Liver (tissue), 9 donors: Measurements from ENCODE around the gene METTL2B. TPM values are rescaled to one million over a fixed set of nuclear protein-coding genes. Genes with fewer than 3 reads are reported as not detected.
"Not testable (repeated sequence)": the region's sequence is repeated elsewhere in the genome, so short reads cannot be mapped to it uniquely, and the experiment has no call there.

Experiments used
- DNase-seq: peaks from one replicate; pipeline ENCODE4 v3.0.0-alpha.2; 2017; ENCODE audit warnings: low spot score
- H3K27ac ChIP-seq, 2 donors: one replicate each; pipeline ENCODE4 v1.7.0; 2013; ENCODE audit warnings: inconsistent platforms in 2 of 2, low read length in 2 of 2, control low read depth in 1 of 2, low read depth in 1 of 2, mild to moderate bottlenecking in 1 of 2
- H3K27me3 ChIP-seq, 4 donors: one replicate each; pipeline versions ENCODE4 v1.6.1 to v1.7.0; 2013; ENCODE audit warnings: low read length in 3 of 4, inconsistent platforms in 1 of 4, mild to moderate bottlenecking in 1 of 4, moderate library complexity in 1 of 4; ENCODE audit not compliant: control insufficient read depth in 4 of 4, insufficient read depth in 4 of 4
- H3K36me3 ChIP-seq, 4 donors: one replicate each; pipeline versions ENCODE4 v1.6.1 to v1.7.0; 2013; ENCODE audit warnings: low read length in 3 of 4, mild to moderate bottlenecking in 3 of 4, low read depth in 1 of 4, moderate library complexity in 1 of 4; ENCODE audit not compliant: control insufficient read depth in 4 of 4, insufficient read depth in 3 of 4
- H3K4me1 ChIP-seq, 4 donors: one replicate each; pipeline versions ENCODE4 v1.6.1 to v1.7.0; 2013; ENCODE audit warnings: low read length in 3 of 4, mild to moderate bottlenecking in 3 of 4, moderate library complexity in 1 of 4; ENCODE audit not compliant: control insufficient read depth in 4 of 4, insufficient read depth in 4 of 4
- H3K4me3 ChIP-seq, 3 donors: one replicate each; pipeline versions ENCODE4 v1.6.1 to v1.7.0; 2013; ENCODE audit warnings: low read length in 3 of 3, control low read depth in 1 of 3, low read depth in 1 of 3, mild to moderate bottlenecking in 1 of 3
- H3K9ac ChIP-seq, 2 donors: one replicate each; pipeline ENCODE4 v1.7.0; 2013; ENCODE audit warnings: low read length in 2 of 2, mild to moderate bottlenecking in 2 of 2, moderate library complexity in 2 of 2, control low read depth in 1 of 2, low read depth in 1 of 2
- H3K9me3 ChIP-seq, 4 donors: one replicate each; pipeline versions ENCODE4 v1.6.1 to v1.7.0; 2013; ENCODE audit warnings: low read length in 3 of 4; ENCODE audit not compliant: control insufficient read depth in 4 of 4
- CTCF ChIP-seq: fragments of 150-350 bp; IDR thresholded peaks from 2 replicates; pipeline ENCODE4 v1.5.1; 2017; ENCODE audit warnings: improper control_type of control experiment, low read depth, low read length; ENCODE audit not compliant: missing input control
- RAD21 ChIP-seq, 2 donors: IDR thresholded peaks; 2 replicates each; pipeline ENCODE4 v1.6.1; 2016; ENCODE audit warnings: antibody characterized with exemption in 2 of 2, mild to moderate bottlenecking in 2 of 2
- RXRA ChIP-seq, 2 donors: IDR thresholded peaks; 2 replicates each; pipeline ENCODE4 v1.6.1; 2017 to 2018; ENCODE audit warnings: antibody characterized with exemption in 2 of 2, mild to moderate bottlenecking in 1 of 2
- YY1 ChIP-seq: IDR thresholded peaks from 2 replicates; pipeline ENCODE4 v1.6.1; 2016; ENCODE audit warnings: antibody characterized with exemption, mild to moderate bottlenecking
- WGBS: extraction: QIAGEN DNeasy Blood & Tissue Kit; methylation state at CpG from one replicate; pipeline ENCODE4 v1.1.7; 2013; 5-methylcytosine and 5-hydroxymethylcytosine counted together
- polyA plus RNA-seq, 2 donors: library from polyadenylated mRNA; stranded (reverse) in 1 of 2; unstranded in 1 of 2; fragments of 200-250 nt in 1 of 2; fragments of >200 nt in 1 of 2; fragmentation: Nextera tagmentation in 1 of 2; extraction: Ambion mirVana in 1 of 2; gene quantifications; one replicate each; pipeline versions ENCODE4 v1.2.1 to v1.2.3, GENCODE V29; 2013 to 2015
- total RNA-seq, 2 donors: library from RNA; depleted of rRNA; stranded (reverse); fragments of >200 nt; gene quantifications; one replicate each; pipeline ENCODE4 v1.2.3, GENCODE V29; 2014
- TF ChIP-seq, protein P1 (sequence below): IDR thresholded peaks from 2 replicates; pipeline ENCODE4 v1.6.1; 2016; ENCODE audit warnings: antibody characterized with exemption
- donor health status: healthy.
- donor health status: healthy.
- donor health status: healthy.
- donor health status: healthy.
- donor health status: healthy.

The METTL2B gene
- total and polyA plus RNA-seq, 4 donors = 6.8 to 20.7 (median 12.1) TPM

DNA sequence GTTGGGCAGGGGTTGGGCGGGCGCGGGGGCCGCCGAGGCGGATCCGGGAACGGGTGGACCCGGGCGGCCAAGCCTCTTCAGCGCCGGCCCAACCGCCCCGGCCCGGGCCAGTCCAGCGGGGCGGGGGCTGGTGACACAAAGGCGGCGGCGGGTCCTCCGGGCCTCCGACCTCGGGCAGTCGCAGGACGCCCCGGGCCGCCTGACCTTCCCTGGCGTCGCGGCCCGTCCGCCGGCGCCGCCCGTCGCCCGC lies 54.2 kb downstream of the METTL2B start:
- no peak for DNase-seq
- under 1% methylated on average over 38 of the region's 38 CpGs for WGBS

GRCh38 chr7:128531105-128531954 lies 54.8 kb downstream of the METTL2B start:
- peak overlapping the region; percentile 73 to 86 for H3K27ac ChIP-seq
- peaks cover 3 to 13% (median 5%) of the 10 kb centered on the region in 4 donors for H3K4me1 ChIP-seq
- not testable (repeated sequence) for H3K9me3 ChIP-seq, H3K36me3 ChIP-seq, H3K27me3 ChIP-seq
- WGBS = under 1% methylated on average over 92 of the region's 92 CpGs
- H3K4me3 ChIP-seq = peak overlapping the region in 2 of 3 donors; percentile 83 to 88
- DNase-seq = peak; percentile 79
- peak overlapping the region in 1 of 2 donors; percentile 88 for H3K9ac ChIP-seq
- TF ChIP-seq, protein P1, sequence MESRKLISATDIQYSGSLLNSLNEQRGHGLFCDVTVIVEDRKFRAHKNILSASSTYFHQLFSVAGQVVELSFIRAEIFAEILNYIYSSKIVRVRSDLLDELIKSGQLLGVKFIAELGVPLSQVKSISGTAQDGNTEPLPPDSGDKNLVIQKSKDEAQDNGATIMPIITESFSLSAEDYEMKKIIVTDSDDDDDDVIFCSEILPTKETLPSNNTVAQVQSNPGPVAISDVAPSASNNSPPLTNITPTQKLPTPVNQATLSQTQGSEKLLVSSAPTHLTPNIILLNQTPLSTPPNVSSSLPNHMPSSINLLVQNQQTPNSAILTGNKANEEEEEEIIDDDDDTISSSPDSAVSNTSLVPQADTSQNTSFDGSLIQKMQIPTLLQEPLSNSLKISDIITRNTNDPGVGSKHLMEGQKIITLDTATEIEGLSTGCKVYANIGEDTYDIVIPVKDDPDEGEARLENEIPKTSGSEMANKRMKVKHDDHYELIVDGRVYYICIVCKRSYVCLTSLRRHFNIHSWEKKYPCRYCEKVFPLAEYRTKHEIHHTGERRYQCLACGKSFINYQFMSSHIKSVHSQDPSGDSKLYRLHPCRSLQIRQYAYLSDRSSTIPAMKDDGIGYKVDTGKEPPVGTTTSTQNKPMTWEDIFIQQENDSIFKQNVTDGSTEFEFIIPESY = peak; percentile 70

More for the DNA sequence above, 54.2 kb downstream of the METTL2B start:
- no peak overlapping the region for H3K9ac ChIP-seq
- no peak for TF ChIP-seq RXRA (IDR thresholded peaks at IDR 0.05)
- no peaks in the 10 kb centered on the region for H3K9me3 ChIP-seq
- H3K27ac ChIP-seq = peak overlapping the region; percentile 60 to 72
- H3K4me3 ChIP-seq = peak overlapping the region in 2 of 3 donors; percentile 58 to 88
- H3K36me3 ChIP-seq = peaks cover 0 to 3% (median 0%) of the 10 kb centered on the region in 4 donors
- peaks cover 3 to 13% (median 5%) of the 10 kb centered on the region in 4 donors for H3K4me1 ChIP-seq
- H3K27me3 ChIP-seq = no peaks in the 10 kb centered on the region

GRCh38 chr7:128531955-128532478 lies 55.5 kb downstream of the METTL2B start:
- Histone ChIP-seq H3K4me3 (peak overlapping the region; percentile 66 to 88 (median 83)), H3K4me1 (peaks cover 3 to 13% (median 5%) of the 10 kb centered on the region in 4 donors), H3K9ac (peak overlapping the region; percentile 84 to 88), H3K27ac (peak overlapping the region; percentile 73 to 86)
- WGBS = under 1% methylated on average over 35 of the region's 35 CpGs
- TF ChIP-seq YY1 = peak; percentile 47
- not testable (repeated sequence) for H3K27me3 ChIP-seq, H3K9me3 ChIP-seq, H3K36me3 ChIP-seq
- peak; percentile 62 for DNase-seq

DNA sequence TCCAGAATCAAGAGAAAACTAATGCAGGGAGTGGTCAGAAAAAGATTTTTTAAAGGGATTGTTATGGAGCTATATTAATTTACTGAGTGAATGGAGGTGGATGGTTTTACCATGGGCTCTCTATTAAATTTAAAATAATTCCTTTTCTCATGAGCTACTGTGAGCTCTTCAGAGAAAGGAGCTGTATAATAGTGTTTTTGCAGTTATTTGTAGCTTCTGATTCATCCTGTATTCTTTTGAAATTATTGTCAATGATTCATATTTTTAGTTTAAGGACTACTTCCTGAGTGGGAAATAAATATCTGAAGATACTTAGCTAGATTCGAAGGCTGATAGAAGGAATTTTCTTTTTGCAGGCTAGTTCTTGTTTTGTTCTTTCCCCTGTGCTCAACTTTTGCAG lies 56.4 kb downstream of the METTL2B start:
- peak overlapping the region in 1 of 3 donors; percentile 88 for H3K4me3 ChIP-seq
- H3K27ac ChIP-seq, H3K9me3 ChIP-seq, H3K27me3 ChIP-seq, DNase-seq, H3K36me3 ChIP-seq: not testable (repeated sequence)
- WGBS = 50% methylated on average over 1 of the region's 1 CpG
- peaks cover 3 to 13% (median 5%) of the 10 kb centered on the region in 4 donors for H3K4me1 ChIP-seq
- H3K9ac ChIP-seq = peak overlapping the region in 1 of 2 donors; percentile 22

DNA sequence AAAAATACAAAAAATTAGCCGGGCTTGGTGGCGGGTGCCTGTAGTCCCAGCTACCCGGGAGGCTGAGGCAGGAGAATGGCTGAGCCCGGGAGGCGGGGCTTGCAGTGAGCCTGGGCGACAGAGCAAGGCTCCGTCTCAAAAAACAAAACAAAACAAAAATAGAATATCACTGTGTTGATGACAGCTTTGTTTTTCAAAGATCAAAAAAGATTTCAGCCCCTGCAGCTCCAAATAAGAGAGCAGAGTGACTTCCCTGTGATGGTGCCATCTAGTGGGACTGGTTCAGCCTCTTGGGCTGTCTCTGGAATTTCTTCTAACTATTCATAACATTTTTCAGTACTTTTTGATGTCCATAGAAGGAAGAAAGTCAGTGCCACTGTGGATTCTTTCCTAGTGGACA lies 60.9 kb downstream of the METTL2B start:
- H3K27ac ChIP-seq, H3K9ac ChIP-seq, H3K27me3 ChIP-seq, H3K36me3 ChIP-seq, H3K4me3 ChIP-seq, H3K9me3 ChIP-seq, DNase-seq: not testable (repeated sequence)
- peaks cover 0 to 10% (median 5%) of the 10 kb centered on the region in 4 donors for H3K4me1 ChIP-seq
- 75% methylated on average over 7 of the region's 7 CpGs for WGBS
- TF ChIP-seq RAD21 (IDR thresholded peaks at IDR 0.05) (peak; percentile 15 to 34), CTCF (peak; percentile 9)

DNA sequence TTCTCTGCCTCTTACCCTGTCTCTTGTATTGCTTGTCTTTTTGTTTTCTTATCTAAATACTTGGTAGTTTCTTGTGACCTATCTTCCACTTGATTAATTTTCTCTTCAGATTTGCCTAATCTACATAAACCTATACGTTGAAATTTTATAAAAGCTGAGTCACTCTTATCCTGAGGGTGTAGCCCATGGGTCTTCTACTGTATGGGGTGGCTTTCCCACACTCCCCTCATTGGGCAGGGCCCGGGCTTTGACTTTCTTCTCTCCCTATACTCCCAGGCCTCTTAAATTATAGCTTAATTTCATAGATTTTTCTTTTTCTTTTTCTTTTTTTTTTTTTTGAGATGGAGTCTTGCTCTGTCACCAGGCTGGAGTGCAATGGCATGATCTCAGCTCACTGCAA lies 66.0 kb downstream of the METTL2B start:
- not testable (repeated sequence) for H3K9ac ChIP-seq, H3K36me3 ChIP-seq, DNase-seq, H3K4me1 ChIP-seq, H3K9me3 ChIP-seq, H3K27me3 ChIP-seq, H3K4me3 ChIP-seq, H3K27ac ChIP-seq
- 88% methylated on average over 2 of the region's 2 CpGs for WGBS
